Uterus (tissue), 4 donors: Measurements from ENCODE around the gene UBE2J1. TPM values are rescaled to one million over a fixed set of nuclear protein-coding genes. Genes with fewer than 3 reads are reported as not detected.
A peak's percentile ranks its signal among the peaks of the same experiment; 100 is the strongest.

Source experiments
- DNase-seq, 2 donors: peaks; one replicate each; pipeline ENCODE4 v3.0.0-alpha.2; 2019 to 2020
- H3K27ac ChIP-seq, 2 donors: fragments of 200-600 bp; sonication (generic); 1 replicate in 1 of 2; 2 replicates in 1 of 2; pipeline ENCODE4 v1.5.1; 2016 to 2018
- H3K27me3 ChIP-seq, 2 donors: fragments of 200-600 bp; sonication (generic); one replicate each; pipeline ENCODE4 v1.5.1; 2018 to 2019; ENCODE audit warnings: control low read depth in 1 of 2
- H3K36me3 ChIP-seq, 2 donors: fragments of 200-600 bp; sonication (generic); one replicate each; pipeline ENCODE4 v1.5.1; 2019; ENCODE audit warnings: control low read depth in 1 of 2
- H3K4me1 ChIP-seq, 2 donors: fragments of 200-600 bp; sonication (generic); one replicate each; pipeline ENCODE4 v1.5.1; 2018 to 2019; ENCODE audit warnings: control low read depth in 1 of 2
- H3K4me3 ChIP-seq, 2 donors: fragments of 200-600 bp; sonication (generic); 1 replicate in 1 of 2; 2 replicates in 1 of 2; pipeline ENCODE4 v1.5.1; 2018 to 2019; ENCODE audit warnings: mild to moderate bottlenecking in 1 of 2
- H3K9me3 ChIP-seq, 2 donors: fragments of 200-600 bp; sonication (generic); one replicate each; pipeline ENCODE4 v1.5.1; 2019; ENCODE audit warnings: control low read depth in 1 of 2
- CTCF ChIP-seq, 4 experiments: fragments of 200-600 bp in 2 of 4; fragments of 450-650 bp in 2 of 4; sonication (generic) in 2 of 4; IDR thresholded peaks; one replicate each; pipeline ENCODE4 v1.5.1; 2016 to 2019; ENCODE audit warnings: antibody characterized with exemption in 4 of 4, mild to moderate bottlenecking in 2 of 4, moderate library complexity in 1 of 4
- POLR2A ChIP-seq, 2 donors: fragments of 450-650 bp; IDR thresholded peaks; one replicate each; pipeline ENCODE4 v1.6.1; 2016; ENCODE audit warnings: antibody characterized with exemption in 2 of 2, mild to moderate bottlenecking in 1 of 2, moderate library complexity in 1 of 2
- intact Hi-C: fragments of 100-400 bp; cut with DNase I; formaldehyde crosslinking; loops from one replicate; pipeline ENCODE4 v1.15.1; 2023; ENCODE audit warnings: low total_unique reads
- total RNA-seq, 4 donors: library from RNA; depleted of rRNA in 3 of 4; stranded (reverse); fragments of >200 nt in 3 of 4; gene quantifications; one replicate each; pipeline versions ENCODE4 v1.1.0 to v1.2.4, GENCODE V29; 2014 to 2023
- donor health status: DM: yes; HTN: yes; CAD: no.

Gene UBE2J1
- total RNA-seq, 4 donors from 2014 or later = 13.1 to 55.2 (median 41.0) TPM

GRCh38 chr6:89350281-89350966 lies 2.1 kb downstream of the UBE2J1 start:
- peaks cover 0 to 5% of the 10 kb centered on the region in 2 donors for H3K4me1 ChIP-seq
- no peak for DNase-seq
- H3K9me3 ChIP-seq = no peaks in the 10 kb centered on the region
- peak overlapping the region in 1 of 2 donors; percentile 77 for H3K4me3 ChIP-seq
- H3K27ac ChIP-seq = peak overlapping the region; percentile 95 to 99
- no peaks in the 10 kb centered on the region for H3K27me3 ChIP-seq
- TF ChIP-seq POLR2A (IDR thresholded peaks at IDR 0.05) = no peak
- TF ChIP-seq CTCF (IDR thresholded peaks at IDR 0.05) = no peak
- no peaks in the 10 kb centered on the region for H3K36me3 ChIP-seq
- intact Hi-C loops = loop anchor here (5.0 to 10.0 kb wide), 2 partner anchors 268 to 386 kb away; partner anchors contain the start of genes PNRC1 and RNGTT

GRCh38 chr6:89348372-89348771 lies 4.2 kb downstream of the UBE2J1 start:
- no peak for DNase-seq
- H3K27me3 ChIP-seq = no peaks in the 10 kb centered on the region
- no peaks in the 10 kb centered on the region for H3K36me3 ChIP-seq
- H3K27ac ChIP-seq = no peak overlapping the region
- no peak overlapping the region for H3K4me3 ChIP-seq
- H3K9me3 ChIP-seq = no peaks in the 10 kb centered on the region
- TF ChIP-seq CTCF (IDR thresholded peaks at IDR 0.05) (no peak), POLR2A (IDR thresholded peaks at IDR 0.05) (no peak)
- H3K4me1 ChIP-seq = peaks cover 0 to 3% of the 10 kb centered on the region in 2 donors
- intact Hi-C loops = no loop called here

- no peaks in the 10 kb centered on the region for H3K27me3 ChIP-seq
- H3K27ac ChIP-seq = no peak overlapping the region
- no peak for TF ChIP-seq CTCF (IDR thresholded peaks at IDR 0.05)
- intact Hi-C loops = no loop called here
- H3K4me3 ChIP-seq = no peak overlapping the region
- H3K36me3 ChIP-seq = no peaks in the 10 kb centered on the region
- no peaks in the 10 kb centered on the region for H3K9me3 ChIP-seq
- no peak for DNase-seq
- H3K4me1 ChIP-seq = no peaks in the 10 kb centered on the region
Observed at GRCh38 chr6:89347825-89348224, 4.7 kb downstream of the UBE2J1 start.

GRCh38 chr6:89346433-89346832 lies 6.1 kb downstream of the UBE2J1 start:
- Histone ChIP-seq H3K4me3 (no peak overlapping the region), H3K27me3 (no peaks in the 10 kb centered on the region), H3K4me1 (no peaks in the 10 kb centered on the region), H3K36me3 (no peaks in the 10 kb centered on the region), H3K9me3 (no peaks in the 10 kb centered on the region), H3K27ac (no peak overlapping the region)
- TF ChIP-seq POLR2A (IDR thresholded peaks at IDR 0.05) (no peak), CTCF (IDR thresholded peaks at IDR 0.05) (no peak)
- no peak for DNase-seq
- intact Hi-C loops = no loop called here

GRCh38 chr6:89339565-89339964 lies 13.0 kb downstream of the UBE2J1 start:
- TF ChIP-seq POLR2A (IDR thresholded peaks at IDR 0.05) (no peak), CTCF (IDR thresholded peaks at IDR 0.05) (no peak)
- Histone ChIP-seq H3K27ac (no peak overlapping the region), H3K4me3 (no peak overlapping the region), H3K4me1 (no peaks in the 10 kb centered on the region), H3K27me3 (no peaks in the 10 kb centered on the region), H3K36me3 (no peaks in the 10 kb centered on the region), H3K9me3 (no peaks in the 10 kb centered on the region)
- intact Hi-C loops = no loop called here
- DNase-seq = no peak
